Transverse colon (tissue), 3 donors: ENCODE results near the gene CACTIN.

Experiments used
- CTCF ChIP-seq, 5 experiments: fragments of 200-600 bp in 3 of 5; fragments of 450-650 bp in 2 of 5; sonication (generic) in 3 of 5; IDR thresholded peaks; 1 replicate in 2 of 5; 2 replicates in 3 of 5; pipeline ENCODE4 v1.5.1; 2016 to 2017; ENCODE audit warnings: antibody characterized with exemption in 5 of 5, inconsistent platforms in 3 of 5, mild to moderate bottlenecking in 2 of 5, moderate library complexity in 1 of 5
- POLR2A ChIP-seq: fragments of 450-650 bp; IDR thresholded peaks from one replicate; pipeline ENCODE4 v1.6.1; 2016; ENCODE audit warnings: antibody characterized with exemption, mild to moderate bottlenecking, moderate library complexity

- no peak for TF ChIP-seq CTCF (IDR thresholded peaks at IDR 0.05)
- no peak for TF ChIP-seq POLR2A
These were observed 9.1 kb downstream of the CACTIN start for GRCh38 chr19:3617463-3617862.
